8988T (cell line): ENCODE measurements around the gene PDLIM4.

Experiments used
- DNase-seq: peaks from one replicate; pipeline ENCODE4 v3.0.0; 2011

Gene PDLIM4, protein sequence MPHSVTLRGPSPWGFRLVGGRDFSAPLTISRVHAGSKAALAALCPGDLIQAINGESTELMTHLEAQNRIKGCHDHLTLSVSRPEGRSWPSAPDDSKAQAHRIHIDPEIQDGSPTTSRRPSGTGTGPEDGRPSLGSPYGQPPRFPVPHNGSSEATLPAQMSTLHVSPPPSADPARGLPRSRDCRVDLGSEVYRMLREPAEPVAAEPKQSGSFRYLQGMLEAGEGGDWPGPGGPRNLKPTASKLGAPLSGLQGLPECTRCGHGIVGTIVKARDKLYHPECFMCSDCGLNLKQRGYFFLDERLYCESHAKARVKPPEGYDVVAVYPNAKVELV

GRCh38 chr5:132257131-132258101 is at the start of gene PDLIM4:
Gene PDLIM4, plus strand, starts transcription at chr5:132257696. Its CDS starts 39 bp downstream, at chr5:132257735.
- no peak for DNase-seq

DNA sequence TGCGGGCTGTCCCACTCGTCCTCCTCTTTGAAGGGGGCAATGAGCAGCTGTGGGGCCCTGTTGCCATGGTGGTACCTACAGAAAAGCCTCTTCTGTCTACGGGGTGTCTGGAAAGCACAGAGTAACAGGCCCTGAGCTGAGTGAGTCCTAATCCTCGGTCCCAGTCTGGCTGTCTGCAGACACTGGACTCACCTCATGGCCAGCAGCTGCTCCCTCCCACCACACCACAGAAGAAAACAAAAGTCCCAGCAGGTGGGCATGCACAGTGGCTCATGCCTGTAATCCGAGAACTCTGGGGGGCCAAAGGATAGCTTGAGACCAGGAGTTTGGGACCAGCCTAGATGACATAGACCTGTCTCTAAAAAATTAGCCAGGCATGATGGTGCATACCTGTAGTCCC is 49.7 kb upstream of the PDLIM4 start:
- no peak for DNase-seq

DNA sequence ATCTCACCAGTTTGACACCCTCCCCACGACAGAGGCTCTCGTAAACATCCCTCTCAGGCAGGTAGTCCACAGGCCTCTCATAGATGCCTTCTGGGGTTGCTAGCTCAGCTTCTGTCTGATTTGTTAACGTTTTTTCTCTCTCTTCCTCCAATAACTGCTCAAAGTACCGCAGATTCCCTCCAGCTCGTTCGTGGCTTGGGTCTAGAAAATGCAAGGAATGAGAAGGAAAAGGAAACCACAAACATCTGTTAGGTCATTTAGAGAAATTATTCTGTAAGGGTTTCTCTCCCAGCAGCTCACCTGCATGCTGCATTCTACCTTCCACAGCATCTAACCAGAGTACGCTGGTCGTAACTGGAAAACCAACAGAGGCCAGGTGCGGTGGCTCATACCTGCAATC is 48.4 kb upstream of the PDLIM4 start:
- no peak for DNase-seq

DNA sequence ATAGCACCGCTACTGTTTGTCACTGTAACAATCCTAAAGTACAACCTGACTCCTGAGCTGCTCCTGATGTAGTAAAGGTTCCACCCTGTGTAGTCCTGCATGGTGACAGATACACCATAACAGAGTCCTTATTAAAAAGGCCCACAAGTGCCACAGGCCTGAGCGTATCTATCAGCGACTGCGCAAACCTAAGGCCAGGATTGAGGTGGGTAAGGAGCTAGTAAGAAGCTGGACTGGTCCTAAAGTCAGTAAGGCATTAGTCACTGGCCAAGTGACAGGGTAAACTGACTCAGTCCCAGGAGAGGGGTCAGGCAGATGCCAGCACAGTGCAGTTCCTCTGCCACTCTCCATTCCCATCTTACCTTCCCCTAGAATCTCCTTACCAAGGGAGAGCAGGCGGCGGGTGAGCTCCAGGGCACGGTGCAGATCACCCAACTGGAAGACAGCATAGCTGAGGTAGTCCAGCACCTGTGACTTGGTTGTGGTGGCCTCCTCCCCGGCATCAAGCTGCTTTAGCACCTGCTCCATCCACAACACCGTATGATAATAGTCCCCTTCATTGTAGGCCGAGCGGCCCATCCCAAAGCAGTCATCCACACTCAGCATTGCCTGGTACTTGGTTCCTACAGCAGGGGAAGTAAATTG is 47.5 kb upstream of the PDLIM4 start:
- no peak for DNase-seq

GRCh38 chr5:132210944-132211343 is 46.6 kb upstream of the PDLIM4 start:
- DNase-seq: no peak

DNA sequence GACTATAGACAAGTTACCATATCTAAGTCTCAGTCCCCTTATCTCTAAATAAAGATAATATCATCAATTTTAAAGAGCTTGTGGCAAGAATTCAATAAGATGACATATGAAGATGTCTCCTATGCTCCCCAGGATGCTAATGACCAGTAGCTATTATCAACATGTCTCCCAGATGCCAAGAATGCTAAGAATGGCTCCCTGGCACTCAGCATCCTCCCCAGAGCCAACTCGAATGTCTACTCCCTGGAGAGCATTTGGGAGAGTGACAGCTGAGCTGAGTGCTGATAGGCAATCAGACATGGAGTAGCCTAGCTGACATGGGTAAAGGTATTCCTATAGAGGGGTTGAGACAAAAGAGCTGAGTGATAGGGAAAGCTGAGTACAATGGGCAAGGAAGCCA is 45.7 kb upstream of the PDLIM4 start:
- no peak for DNase-seq

DNA sequence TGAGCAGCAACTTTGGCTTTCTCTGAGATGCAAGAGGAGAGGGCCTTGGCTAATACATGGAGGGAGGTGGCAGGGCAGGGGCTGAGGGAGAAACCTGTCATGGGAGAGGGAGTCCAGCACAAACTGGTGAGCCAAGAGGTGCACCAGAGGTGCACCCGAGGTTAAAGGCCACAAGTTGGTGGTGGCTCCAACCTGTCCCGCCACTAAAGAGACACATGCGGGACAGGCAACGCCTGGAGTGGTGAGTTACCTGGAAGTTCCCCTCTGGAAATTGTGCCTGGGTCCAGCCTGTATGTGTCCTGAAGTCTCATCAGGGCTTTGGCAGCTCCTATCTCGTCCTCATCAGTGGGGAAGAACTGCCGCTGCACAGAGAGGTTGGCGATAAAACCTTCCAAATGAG is 43.8 kb upstream of the PDLIM4 start:
- no peak for DNase-seq

DNA sequence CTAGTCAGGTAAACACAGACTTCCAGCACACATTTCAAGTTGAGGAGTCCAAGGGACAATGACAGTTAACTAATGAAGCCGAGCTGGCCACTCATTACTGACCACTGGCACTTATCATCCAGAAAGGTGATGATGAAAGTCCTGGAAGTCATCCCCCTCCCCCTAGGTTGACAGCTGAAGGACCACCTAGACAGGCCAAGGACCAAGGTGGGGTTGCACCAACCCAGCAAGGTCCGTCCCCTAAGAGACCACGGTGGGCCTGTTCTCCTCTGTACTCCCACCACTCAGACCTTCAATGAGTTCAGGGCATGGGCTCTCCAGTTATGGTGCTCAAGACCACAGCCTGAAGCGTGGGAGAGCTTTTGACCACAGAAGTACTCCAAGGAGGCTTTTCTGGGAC is 43.0 kb upstream of the PDLIM4 start:
- DNase-seq: no peak

DNA sequence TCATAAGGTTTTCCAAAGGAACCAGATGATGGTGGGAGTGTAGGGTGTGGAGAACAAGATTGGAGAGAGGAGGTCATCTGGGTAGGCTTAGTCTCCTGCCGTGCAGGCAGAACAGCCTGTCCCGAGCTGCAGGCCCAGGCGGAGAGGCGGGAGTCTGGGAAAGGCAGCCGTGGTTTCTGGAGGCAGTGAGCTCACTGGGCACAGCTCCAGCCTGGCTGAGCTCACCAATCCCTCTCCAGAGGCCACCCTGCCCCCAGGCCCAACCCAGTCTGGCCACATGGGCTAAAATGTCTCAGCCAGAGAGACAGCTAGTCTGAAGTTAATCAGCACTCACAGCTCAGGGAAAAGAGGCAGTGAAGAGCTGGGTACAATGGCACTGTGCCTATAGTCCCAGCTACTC is 42.2 kb upstream of the PDLIM4 start:
- no peak for DNase-seq

DNA sequence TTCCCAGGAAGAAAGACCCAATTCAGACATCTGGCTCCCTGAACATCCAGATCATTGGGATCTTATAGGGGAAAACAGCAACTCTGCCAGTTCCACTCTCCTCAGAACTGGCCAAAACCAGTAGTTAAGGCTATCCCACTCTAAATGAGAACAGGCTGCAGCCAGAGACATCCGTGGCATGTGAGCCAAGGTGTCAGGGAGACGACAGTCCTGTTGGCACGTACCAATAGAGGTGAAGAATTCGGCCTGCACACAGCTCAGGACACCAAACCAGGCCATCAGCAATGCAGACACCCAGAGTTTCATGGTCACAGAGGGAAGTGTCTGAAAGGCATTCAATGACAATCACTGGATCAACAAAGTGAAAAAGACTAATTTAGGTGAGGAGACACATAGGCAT is 39.2 kb upstream of the PDLIM4 start:
- no peak for DNase-seq

DNA sequence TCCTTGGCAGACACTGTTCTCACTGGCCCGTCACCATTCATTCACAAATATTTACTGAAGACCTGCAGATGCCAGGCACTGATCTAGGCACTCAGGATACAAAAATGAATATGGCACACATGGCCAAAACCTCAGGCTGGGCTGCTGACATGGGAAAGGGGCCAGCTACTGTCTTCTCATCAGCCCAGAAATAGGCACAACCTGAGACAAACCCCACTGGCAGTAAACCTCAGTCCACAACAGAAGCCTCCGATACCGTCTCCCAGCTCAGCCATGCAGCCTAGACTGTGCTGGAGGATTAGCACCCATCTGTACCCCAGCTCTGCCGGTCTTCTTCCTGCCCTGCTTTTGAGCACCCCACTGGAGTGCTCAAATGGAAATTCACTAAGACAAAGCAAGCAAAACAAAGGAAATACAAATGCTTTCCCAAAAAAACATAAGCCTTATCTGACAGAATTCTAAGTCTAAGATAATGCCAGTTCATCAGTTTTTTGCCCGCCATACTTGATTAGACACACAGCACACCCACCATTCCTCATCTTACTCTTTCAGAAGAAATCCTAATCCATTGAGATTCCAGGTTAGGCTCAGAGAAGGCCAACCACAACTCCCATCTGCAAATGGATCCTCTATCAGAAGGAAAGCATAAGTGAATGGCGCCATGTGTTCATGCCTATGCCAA is 38.1 kb upstream of the PDLIM4 start:
- no peak for DNase-seq

- DNase-seq: no peak
Measured at GRCh38 chr5:132219981-132220380, 37.5 kb upstream of the PDLIM4 start.

DNA sequence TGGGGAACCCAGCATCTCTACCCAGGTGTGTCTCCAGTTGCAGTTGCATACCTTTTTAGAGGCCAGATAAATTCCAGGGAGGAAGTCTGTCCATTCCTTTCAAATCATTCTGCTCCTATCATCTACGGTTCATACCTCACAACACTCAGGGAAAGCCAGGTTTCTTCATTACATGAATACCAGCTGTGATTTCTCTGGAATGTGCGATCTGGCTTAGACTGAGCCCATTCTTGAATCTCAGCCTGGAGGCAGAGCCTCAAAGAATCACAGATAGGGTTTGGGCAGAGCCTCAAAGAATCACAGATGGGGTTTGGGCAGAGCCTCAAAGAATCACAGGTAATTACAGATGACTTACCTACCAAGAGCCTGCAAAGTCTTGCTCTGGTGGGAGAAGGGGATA is 37.0 kb upstream of the PDLIM4 start:
- no peak for DNase-seq

GRCh38 chr5:132221781-132222648 is 35.5 kb upstream of the PDLIM4 start:
- no peak for DNase-seq

- no peak for DNase-seq
Measured at GRCh38 chr5:132222649-132223038, 34.9 kb upstream of the PDLIM4 start.

DNA sequence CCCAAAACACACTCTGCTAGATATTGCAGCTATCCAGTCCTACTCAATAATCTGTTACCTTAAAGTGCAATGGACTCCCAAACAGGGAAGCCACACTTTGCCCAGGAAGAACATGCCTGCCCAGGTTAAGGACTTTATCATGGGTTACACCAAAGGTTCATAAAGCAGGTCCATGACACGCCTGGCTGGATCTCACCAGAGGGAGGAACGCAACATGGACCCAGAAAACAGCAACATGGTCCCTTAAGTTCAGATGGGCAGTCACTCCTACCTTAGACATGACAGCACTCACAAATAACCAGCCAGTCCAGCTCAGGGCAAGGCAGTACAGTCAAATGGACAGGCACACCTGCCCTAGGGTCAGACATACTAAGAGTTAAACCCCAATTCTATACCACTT is 33.6 kb upstream of the PDLIM4 start:
- DNase-seq: no peak

DNA sequence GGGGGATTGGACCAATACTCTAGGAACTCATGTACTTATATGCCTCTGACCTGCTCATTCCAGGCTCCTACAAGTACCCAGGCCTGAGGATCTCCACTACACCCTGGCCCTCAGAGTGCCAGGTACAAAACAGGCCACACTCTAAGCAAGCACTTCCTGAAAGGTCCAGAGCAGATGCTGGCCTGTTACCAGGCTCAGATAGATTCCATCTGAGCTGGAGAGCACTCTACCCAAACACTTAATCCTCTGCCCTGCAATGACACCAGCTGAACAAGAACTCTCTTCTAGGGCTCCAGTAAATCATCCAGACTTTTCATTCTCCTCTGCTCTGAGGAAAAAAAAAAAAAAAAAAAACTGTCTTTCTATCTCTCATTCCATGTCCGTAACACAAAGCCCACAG is 32.8 kb upstream of the PDLIM4 start:
- DNase-seq: no peak

DNA sequence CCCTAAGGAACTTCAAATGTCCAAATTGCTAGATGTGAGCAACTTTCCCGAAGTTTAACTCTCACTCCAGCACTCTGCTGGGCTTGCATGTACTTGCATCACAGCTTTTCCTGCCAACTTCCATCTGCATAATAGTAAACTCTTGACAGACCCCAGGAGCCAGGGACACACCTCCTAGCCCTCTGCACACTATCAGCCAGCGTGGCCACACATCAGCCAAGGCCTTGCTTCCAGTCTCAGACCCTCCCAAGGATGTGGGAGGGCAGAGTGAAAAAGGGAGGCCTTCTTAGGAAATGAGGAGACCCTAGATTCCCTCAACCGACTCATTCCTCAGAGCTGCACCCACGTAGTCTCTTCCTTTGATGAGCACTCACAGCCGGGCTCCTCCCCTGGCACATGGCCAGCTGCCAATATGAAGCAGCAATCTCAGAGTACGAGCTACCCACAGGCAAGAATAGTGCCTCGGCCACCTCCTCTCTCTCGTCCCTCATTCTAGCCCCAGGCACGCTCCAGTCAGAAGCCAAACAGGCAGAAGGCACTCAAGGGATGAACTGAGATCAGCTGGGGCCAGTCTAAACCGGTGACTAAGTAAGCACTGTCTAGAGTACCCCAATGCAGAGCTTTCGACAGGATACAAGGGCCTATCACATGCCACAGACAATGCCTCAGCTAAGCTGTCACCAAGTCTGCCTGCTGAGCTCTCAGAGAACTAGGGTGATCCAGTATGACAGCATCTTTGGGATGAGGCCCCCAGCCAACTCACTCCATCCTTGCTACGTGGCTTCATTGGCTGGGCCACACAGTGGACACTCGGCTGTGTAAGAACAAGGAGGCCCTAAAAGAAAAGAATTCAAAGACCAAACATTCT is 32.1 kb upstream of the PDLIM4 start:
- no peak for DNase-seq

- DNase-seq: no peak
Measured at GRCh38 chr5:132226516-132227234, 30.8 kb upstream of the PDLIM4 start.

DNA sequence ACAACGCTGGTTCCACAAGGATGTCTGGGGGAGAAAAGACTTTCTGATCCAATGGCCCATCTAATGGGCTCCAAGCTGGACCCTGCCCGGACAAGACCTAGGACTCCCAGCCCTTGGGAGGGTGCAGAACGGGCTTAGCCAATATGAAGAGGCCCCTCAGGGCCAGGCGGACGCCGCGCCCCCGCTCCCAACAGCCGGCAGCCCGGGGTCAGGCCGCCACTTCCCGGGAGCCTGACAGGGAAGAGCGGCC is 30.3 kb upstream of the PDLIM4 start:
- DNase-seq: no peak
